ENCODE data around the gene CTU2. TPM values are rescaled to one million over a fixed set of nuclear protein-coding genes. Genes with fewer than 3 reads are reported as not detected.

The CTU2 gene
- total and polyA plus RNA-seq, 2 of the 8 experiments (the other 6 are each of a cell fraction or from before 2014, with no cell fraction given) = 32.7 to 42.9 TPM

- H3K14ac ChIP-seq (ENCODE audit: insufficient read length) = no peak overlapping the region
- H2BK15ac ChIP-seq (ENCODE audit: low read length) = 0 out of 2 replicates have a peak overlapping the region, but pooled peaks have one; percentile 1
- no peak overlapping the region for H3K4me2 ChIP-seq (ENCODE audit: insufficient read depth in 1 of 2, low read depth in 2 of 2, low read length in 2 of 2)
- H3K36me3 ChIP-seq (ENCODE audit: control insufficient read depth in 2 of 4, insufficient read depth in 4 of 4, low read length in 3 of 4) = no peaks in the 10 kb centered on the region
- ChIA-PET CTCF (ENCODE audit: partially characterized antibody) (interaction anchor here (0.5 to 2.3 kb wide), 2 partner anchors 19 to 68 kb away, joined by 3 to 9 read pairs; no protein-coding TSS in a partner anchor), POLR2A (ENCODE audit: partially characterized antibody) (interaction anchor here (0.6 to 1.3 kb wide), 2 partner anchors 114 to 1012 kb away, joined by 3 read pairs; no protein-coding TSS in a partner anchor)
- no peak overlapping the region for H2BK120ac ChIP-seq (replicated peaks; ENCODE audit: low read depth, low read length)
- no peak for TF ChIP-seq SP4 (IDR thresholded peaks at IDR 0.05; ENCODE audit: low read length)
- TF ChIP-seq BRCA1 (IDR thresholded peaks at IDR 0.05; ENCODE audit: low read depth, low read length) = no peak
- no peak for TF ChIP-seq TEAD4 (IDR thresholded peaks at IDR 0.05; ENCODE audit: low read depth, low read length)
- TF ChIP-seq KDM4A (IDR thresholded peaks at IDR 0.05; ENCODE audit: low read depth, low read length, severe bottlenecking) = no peak
- TF ChIP-seq KDM5A (IDR thresholded peaks at IDR 0.05; ENCODE audit: low read length) = no peak
- TF ChIP-seq ASH2L (IDR thresholded peaks at IDR 0.05; ENCODE audit: low read length) = no peak
- no peak for TF ChIP-seq CREB1 (IDR thresholded peaks at IDR 0.05)
- no peak for TF ChIP-seq RFX5 (IDR thresholded peaks at IDR 0.05; ENCODE audit: borderline replicate concordance, low read depth, low read length)
- TF ChIP-seq ZNF274 (IDR thresholded peaks at IDR 0.05; ENCODE audit: borderline replicate concordance, extremely low read depth, low read length) = no peak
- TF ChIP-seq YY1 (IDR thresholded peaks at IDR 0.05; ENCODE audit: low read depth, low read length) = no peak
- no peak for TF ChIP-seq NANOG (IDR thresholded peaks at IDR 0.05; ENCODE audit: insufficient read depth, low read depth, low read length, poor library complexity, severe bottlenecking)
- no peak for TF ChIP-seq CBX8 (IDR thresholded peaks at IDR 0.05; ENCODE audit: borderline replicate concordance, low read depth, low read length)
- H3K23ac ChIP-seq (ENCODE audit: insufficient read length) = no peak overlapping the region
- peak overlapping the region; percentile 83 for H3K4ac ChIP-seq (replicated peaks; ENCODE audit: insufficient read length, low read depth, low read length)
- peaks cover 3% of the 10 kb centered on the region; the same call in 1 of the 2 replicates for H3K23me2 ChIP-seq (ENCODE audit: low read depth, low read length)
- FAIRE-seq = no peak
- H3K27me3 ChIP-seq (replicated peaks in 1 of 4; ENCODE audit: control insufficient read depth in 3 of 4, extremely low read depth in 1 of 4, insufficient read depth in 3 of 4, low read length in 3 of 4) = peaks cover 0 to 11% (median 9%) of the 10 kb centered on the region in 4 experiments; a peak in 3 of 7 replicates
- H3K79me2 ChIP-seq (ENCODE audit: control insufficient read depth in 1 of 2, insufficient read depth in 2 of 2, low read length in 2 of 2) = no peaks in the 10 kb centered on the region
- peak overlapping the region in 1 of 4 experiments; percentile 38; a peak in 2 of 7 replicates for H3K9ac ChIP-seq (replicated peaks in 1 of 4; ENCODE audit: extremely low read depth in 1 of 4, low read depth in 3 of 4, low read length in 3 of 4)
- peak overlapping the region; percentile 55; the same call in 1 of the 2 replicates for H2BK12ac ChIP-seq (ENCODE audit: low read depth, low read length)
- H3K9me3 ChIP-seq (ENCODE audit: insufficient read depth in 2 of 2, low read depth in 1 of 2, low read length in 1 of 2) = no peaks in the 10 kb centered on the region
- no peaks in the 10 kb centered on the region for H3K79me1 ChIP-seq (ENCODE audit: low read depth, low read length)
- no peak overlapping the region for H4K8ac ChIP-seq (ENCODE audit: extremely low read depth, insufficient read depth, low read length)
- no peak overlapping the region for H4K5ac ChIP-seq (ENCODE audit: insufficient read length, low read depth, low read length)
- no peak for DNase-seq (ENCODE audit: low read depth in 1 of 2, low spot score in 2 of 2)
- H4K91ac ChIP-seq (replicated peaks; ENCODE audit: insufficient read length, low read length) = no peak overlapping the region
- H4K20me1 ChIP-seq (replicated peaks in 1 of 2; ENCODE audit: control insufficient read depth in 1 of 2, insufficient read depth in 2 of 2, low read length in 2 of 2) = peaks cover 0 to 1% of the 10 kb centered on the region in 2 experiments
- H3K4me3 ChIP-seq (ENCODE audit: extremely low read depth in 1 of 4, insufficient read depth in 2 of 4, low read depth in 3 of 4, low read length in 4 of 4) = no peak overlapping the region
- H2BK20ac ChIP-seq (ENCODE audit: low read length) = no peak overlapping the region
- peaks cover 0 to 5% (median 4%) of the 10 kb centered on the region in 4 experiments; a peak in 6 of 7 replicates for H3K4me1 ChIP-seq (replicated peaks in 1 of 4; ENCODE audit: control insufficient read depth in 3 of 4, insufficient read depth in 4 of 4, low read length in 3 of 4)
- H3K18ac ChIP-seq (ENCODE audit: extremely low read depth, low read length) = no peak overlapping the region
- no peak overlapping the region for H2AFZ ChIP-seq (ENCODE audit: low read length)
- H3K56ac ChIP-seq (replicated peaks; ENCODE audit: insufficient read length, low read depth, low read length) = no peak overlapping the region
- H2AK5ac ChIP-seq (ENCODE audit: low read depth, low read length) = no peak overlapping the region
- 91% methylated on average over 32 of the region's 33 CpGs; no CpG with 5 or more reads in 1 of the 2 experiments for WGBS, 2 experiments (ENCODE audit: extremely low coverage in 1 of 2, insufficient coverage in 1 of 2, insufficient read length in 1 of 2, insufficient replicate concordance in 2 of 2, low coverage in 1 of 2, low lambda C conversion rate in 2 of 2, missing lambda C conversion rate in 1 of 2)
- no peak overlapping the region for H2BK5ac ChIP-seq (ENCODE audit: low read depth, low read length)
- no peak overlapping the region for H3K27ac ChIP-seq (ENCODE audit: low read depth, low read length)
Observed at GRCh38 chr16:88691129-88691813, 15.0 kb upstream of the CTU2 start.

Measured in H1 (cell line).